ENCODE results near the gene CAP1. TPM values are rescaled to one million over a fixed set of nuclear protein-coding genes. Genes with fewer than 3 reads are reported as not detected.

Gene CAP1
- total and polyA plus RNA-seq, 9 of the 15 experiments (the other 6 are each of a cell fraction or from before 2014, with no cell fraction given): 230 to 658 (median 281) TPM

GRCh38 chr1:40076895-40077312 is 36.4 kb downstream of the CAP1 start (continued):
- TF ChIP-seq TSHZ1 (CRISPR knock-in tag; IDR thresholded peaks at IDR 0.05) (no peak), YBX1 (IDR thresholded peaks at IDR 0.05) (no peak), CBX3 (IDR thresholded peaks at IDR 0.05; ENCODE audit: borderline replicate concordance in 1 of 2, low read length in 2 of 2) (no peak), U2AF1 (optimal IDR thresholded peaks at IDR 0.05; ENCODE audit: low read depth, low read length) (no peak), LEF1 (IDR thresholded peaks at IDR 0.05) (no peak), ELF1 (tag; IDR thresholded peaks at IDR 0.05) (no peak), FOXA1 (IDR thresholded peaks at IDR 0.05; ENCODE audit: borderline replicate concordance) (no peak), ESRRB (CRISPR knock-in tag; IDR thresholded peaks at IDR 0.05; ENCODE audit: borderline replicate concordance) (no peak), ZNF212 (CRISPR knock-in tag; IDR thresholded peaks at IDR 0.05) (no peak), CEBPG (CRISPR knock-in tag; IDR thresholded peaks at IDR 0.05) (no peak), CEBPG (tag; conservative IDR thresholded peaks at IDR 0.05 in 1 of 2, IDR thresholded peaks at IDR 0.05 in 1 of 2) (peak; percentile 82 to 92), DEAF1 (CRISPR knock-in tag; IDR thresholded peaks at IDR 0.05) (no peak), JUND (IDR thresholded peaks at IDR 0.05; ENCODE audit: borderline replicate concordance, low read depth, low read length) (peak; percentile 90), JUND (tag; IDR thresholded peaks at IDR 0.05; ENCODE audit: borderline replicate concordance, low read depth, low read length) (peak; percentile 92), XRCC4 (IDR thresholded peaks at IDR 0.05; ENCODE audit: extremely low read depth, insufficient read depth, insufficient read length) (no peak), OTX1 (CRISPR knock-in tag; IDR thresholded peaks at IDR 0.05) (no peak), ZNF512 (tag; IDR thresholded peaks at IDR 0.05) (no peak), MCM2 (IDR thresholded peaks at IDR 0.05; ENCODE audit: low read depth) (no peak), TCF7 (IDR thresholded peaks at IDR 0.05; ENCODE audit: borderline replicate concordance) (no peak), CEBPB (tag; IDR thresholded peaks at IDR 0.05) (peak; percentile 76), ZBTB34 (CRISPR knock-in tag; IDR thresholded peaks at IDR 0.05) (no peak), TEAD2 (tag; IDR thresholded peaks at IDR 0.05) (no peak)
